Mesendoderm (in vitro differentiated cells): ENCODE measurements around the gene PPIG.
"Not testable (repeated sequence)": the region's sequence is repeated elsewhere in the genome, so short reads cannot be mapped to it uniquely, and the experiment has no call there.

ENCODE experiments used
- DNase-seq: peaks from one replicate; pipeline ENCODE4 v3.0.0; 2013
- H2AK5ac ChIP-seq: 2 replicates; pipeline ENCODE4 v1.6.1; 2013; ENCODE audit warnings: low read length, inconsistent platforms
- H2BK120ac ChIP-seq: 2 replicates; pipeline ENCODE4 v1.6.1; 2013; ENCODE audit warnings: low read depth, mild to moderate bottlenecking, low read length, moderate library complexity, mixed read lengths
- H2BK15ac ChIP-seq: replicated peaks from 2 replicates; pipeline ENCODE4 v1.6.1; 2013; ENCODE audit warnings: low read depth, mild to moderate bottlenecking, moderate library complexity
- H2BK5ac ChIP-seq: 2 replicates; pipeline ENCODE4 v1.6.1; 2013; ENCODE audit warnings: low read length, inconsistent platforms
- H3K18ac ChIP-seq: 2 replicates; pipeline ENCODE4 v1.6.1; 2013; ENCODE audit warnings: mild to moderate bottlenecking, low read length, mixed read lengths
- H3K23ac ChIP-seq: one replicate; pipeline ENCODE4 v1.6.1; 2013; ENCODE audit warnings: low read length
- H3K27ac ChIP-seq: 2 replicates; pipeline ENCODE4 v1.5.1; 2013; ENCODE audit warnings: low read depth, mild to moderate bottlenecking, inconsistent platforms, low read length, moderate library complexity
- H3K27me3 ChIP-seq: 2 replicates; pipeline ENCODE4 v1.6.1; 2013; ENCODE audit warnings: low read length, control low read depth, mild to moderate bottlenecking, inconsistent platforms; ENCODE audit not compliant: insufficient read depth, poor library complexity
- H3K36me3 ChIP-seq: 2 replicates; pipeline ENCODE4 v1.6.1; 2013; ENCODE audit warnings: low read length, inconsistent platforms; ENCODE audit not compliant: control insufficient read depth, insufficient read depth
- H3K4ac ChIP-seq: one replicate; pipeline ENCODE4 v1.6.1; 2013; ENCODE audit warnings: low read depth, mild to moderate bottlenecking, low read length, moderate library complexity
- H3K4me1 ChIP-seq: 2 replicates; pipeline ENCODE4 v1.6.1; 2013; ENCODE audit warnings: low read depth, low read length, inconsistent platforms; ENCODE audit not compliant: control insufficient read depth
- H3K4me2 ChIP-seq: 2 replicates; pipeline ENCODE4 v1.6.1; 2013; ENCODE audit warnings: low read length
- H3K4me3 ChIP-seq: 2 replicates; pipeline ENCODE4 v1.5.1; 2013; ENCODE audit warnings: mild to moderate bottlenecking, low read length
- H3K56ac ChIP-seq: one replicate; pipeline ENCODE4 v1.6.1; 2013; ENCODE audit warnings: low read length
- H3K79me1 ChIP-seq: 2 replicates; pipeline ENCODE4 v1.6.1; 2013; ENCODE audit warnings: low read length, inconsistent platforms
- H3K79me2 ChIP-seq: 2 replicates; pipeline ENCODE4 v1.6.1; 2013; ENCODE audit warnings: mild to moderate bottlenecking, low read length; ENCODE audit not compliant: control insufficient read depth, insufficient read depth
- H3K9ac ChIP-seq: 2 replicates; pipeline ENCODE4 v1.6.1; 2013; ENCODE audit warnings: low read length, inconsistent platforms
- H4K5ac ChIP-seq: one replicate; pipeline ENCODE4 v1.6.1; 2013; ENCODE audit warnings: low read length
- H4K8ac ChIP-seq: one replicate; pipeline ENCODE4 v1.6.1; 2013; ENCODE audit warnings: low read depth, mild to moderate bottlenecking, control low read depth, low read length, moderate library complexity
- WGBS: extraction: QIAGEN DNeasy Blood & Tissue Kit; methylation state at CpG from one replicate; pipeline ENCODE4 v1.1.7; 2013; ENCODE audit warnings: low lambda C conversion rate, missing lambda C conversion rate; ENCODE audit not compliant: insufficient coverage; ENCODE audit errors: extremely low coverage; 5-methylcytosine and 5-hydroxymethylcytosine counted together

PPIG gene

GRCh38 chr2:169596546-169596945, 12.4 kb downstream of the PPIG start:
- H3K36me3 ChIP-seq, H4K8ac ChIP-seq, H2BK15ac ChIP-seq, H3K27ac ChIP-seq, H2AK5ac ChIP-seq, H2BK5ac ChIP-seq, H3K9ac ChIP-seq, H3K4me1 ChIP-seq, H3K4me3 ChIP-seq, H3K18ac ChIP-seq, H3K27me3 ChIP-seq, DNase-seq, H3K23ac ChIP-seq, H3K4me2 ChIP-seq, H3K56ac ChIP-seq, H3K79me1 ChIP-seq, H2BK120ac ChIP-seq, H3K4ac ChIP-seq, H4K5ac ChIP-seq: not testable (repeated sequence)
- H3K79me2 ChIP-seq, result peaks cover 47% of the 10 kb centered on the region
- no CpG with 5 or more reads among the region's 7 CpGs for WGBS

GRCh38 chr2:169598982-169599381, 14.8 kb downstream of the PPIG start:
- H3K36me3 ChIP-seq, result no peaks in the 10 kb centered on the region
- H3K79me1 ChIP-seq, result peaks cover 2% of the 10 kb centered on the region
- no peak overlapping the region for H2BK5ac ChIP-seq
- H3K9ac ChIP-seq, result no peak overlapping the region
- no peak overlapping the region for H3K4me3 ChIP-seq
- H4K5ac ChIP-seq, result no peak overlapping the region
- H3K27ac ChIP-seq, result no peak overlapping the region
- no peak overlapping the region for H2AK5ac ChIP-seq
- H3K4me2 ChIP-seq, result no peak overlapping the region
- H3K4ac ChIP-seq, result no peak overlapping the region
- no peaks in the 10 kb centered on the region for H3K27me3 ChIP-seq
- no peak overlapping the region for H3K23ac ChIP-seq
- H4K8ac ChIP-seq, result no peak overlapping the region
- H3K56ac ChIP-seq, result no peak overlapping the region
- no peak overlapping the region for H2BK120ac ChIP-seq
- no peak for DNase-seq
- peaks cover 38% of the 10 kb centered on the region for H3K79me2 ChIP-seq
- 100% methylated on average over 1 of the region's 2 CpGs for WGBS
- H3K4me1 ChIP-seq, result no peaks in the 10 kb centered on the region
- H2BK15ac ChIP-seq, result no peak overlapping the region
- no peak overlapping the region for H3K18ac ChIP-seq

GRCh38 chr2:169599568-169599967, 15.4 kb downstream of the PPIG start:
- no peak for DNase-seq
- H3K4me2 ChIP-seq, result no peak overlapping the region
- H3K79me2 ChIP-seq, result peaks cover 38% of the 10 kb centered on the region
- H3K27me3 ChIP-seq, result no peaks in the 10 kb centered on the region
- no peak overlapping the region for H2BK5ac ChIP-seq
- H2AK5ac ChIP-seq, result no peak overlapping the region
- H3K56ac ChIP-seq, result no peak overlapping the region
- no peak overlapping the region for H3K9ac ChIP-seq
- H3K27ac ChIP-seq, result no peak overlapping the region
- H3K79me1 ChIP-seq, result peaks cover 2% of the 10 kb centered on the region
- H2BK120ac ChIP-seq, result no peak overlapping the region
- H4K5ac ChIP-seq, result no peak overlapping the region
- no peak overlapping the region for H3K23ac ChIP-seq
- H3K18ac ChIP-seq, result no peak overlapping the region
- H2BK15ac ChIP-seq, result no peak overlapping the region
- no peak overlapping the region for H3K4ac ChIP-seq
- no peak overlapping the region for H3K4me3 ChIP-seq
- H3K4me1 ChIP-seq, result no peaks in the 10 kb centered on the region
- no peak overlapping the region for H4K8ac ChIP-seq
- H3K36me3 ChIP-seq, result no peaks in the 10 kb centered on the region

DNA sequence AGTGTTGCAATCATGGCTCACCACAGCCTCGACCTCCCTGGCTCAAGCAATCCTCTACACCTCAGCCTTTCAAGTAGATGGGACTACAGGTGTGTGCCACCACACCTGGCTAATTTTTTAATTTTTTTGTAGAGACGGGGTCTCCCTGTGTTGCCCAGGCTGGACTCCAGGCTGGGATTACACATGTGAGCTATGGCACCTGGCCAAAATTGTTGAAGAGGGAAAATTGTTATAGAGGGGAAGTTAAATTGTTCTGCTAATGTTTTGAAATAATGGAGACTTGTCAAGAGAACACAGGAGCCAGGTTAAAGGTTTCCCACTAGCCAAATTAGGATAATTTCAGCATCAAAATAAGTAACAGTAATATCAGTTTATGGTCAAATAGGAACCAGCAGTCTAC, 25.1 kb downstream of the PPIG start:
- WGBS, result no CpG with 5 or more reads among the region's 2 CpGs

GRCh38 chr2:169613876-169614275, 29.7 kb downstream of the PPIG start:
- WGBS, result no CpG with 5 or more reads among the region's 2 CpGs
- Histone ChIP-seq H3K27me3 (no peaks in the 10 kb centered on the region), H3K4me1 (no peaks in the 10 kb centered on the region), H3K23ac (no peak overlapping the region), H3K4me3 (no peak overlapping the region), H2BK120ac (no peak overlapping the region), H3K18ac (no peak overlapping the region), H3K4ac (no peak overlapping the region), H3K36me3 (no peaks in the 10 kb centered on the region), H3K4me2 (no peak overlapping the region), H4K8ac (no peak overlapping the region), H2AK5ac (no peak overlapping the region), H2BK15ac (no peak overlapping the region), H3K56ac (no peak overlapping the region), H3K79me1 (peaks cover 2% of the 10 kb centered on the region), H3K9ac (no peak overlapping the region), H2BK5ac (no peak overlapping the region), H3K27ac (no peak overlapping the region), H4K5ac (no peak overlapping the region), H3K79me2 (no peaks in the 10 kb centered on the region)
- no peak for DNase-seq

More for the DNA sequence above, 25.1 kb downstream of the PPIG start:
- no peak overlapping the region for H3K9ac ChIP-seq
- no peak overlapping the region for H3K56ac ChIP-seq
- no peaks in the 10 kb centered on the region for H3K27me3 ChIP-seq
- no peaks in the 10 kb centered on the region for H3K79me1 ChIP-seq
- no peak overlapping the region for H2BK5ac ChIP-seq
- H3K23ac ChIP-seq, result no peak overlapping the region
- H3K4ac ChIP-seq, result no peak overlapping the region
- no peak overlapping the region for H3K4me3 ChIP-seq
- DNase-seq, result no peak
- H2BK120ac ChIP-seq, result no peak overlapping the region
- H4K5ac ChIP-seq, result no peak overlapping the region
- H3K18ac ChIP-seq, result no peak overlapping the region
- H3K4me1 ChIP-seq, result no peaks in the 10 kb centered on the region
- no peaks in the 10 kb centered on the region for H3K36me3 ChIP-seq
- H2AK5ac ChIP-seq, result no peak overlapping the region
- H3K4me2 ChIP-seq, result no peak overlapping the region
- H3K27ac ChIP-seq, result no peak overlapping the region
- H4K8ac ChIP-seq, result no peak overlapping the region
- no peak overlapping the region for H2BK15ac ChIP-seq
- H3K79me2 ChIP-seq, result no peaks in the 10 kb centered on the region

- H3K23ac ChIP-seq, H3K9ac ChIP-seq, H4K8ac ChIP-seq, H2BK120ac ChIP-seq, H3K18ac ChIP-seq, H3K4me3 ChIP-seq, H3K56ac ChIP-seq, H3K27ac ChIP-seq, H3K4me2 ChIP-seq, H2BK5ac ChIP-seq, DNase-seq, H3K4ac ChIP-seq, H2AK5ac ChIP-seq, H3K79me2 ChIP-seq, H3K4me1 ChIP-seq, H3K79me1 ChIP-seq, H3K27me3 ChIP-seq, H3K36me3 ChIP-seq, H2BK15ac ChIP-seq, H4K5ac ChIP-seq: not testable (repeated sequence)
- WGBS, result no CpG with 5 or more reads among the region's 1 CpG
Measured at GRCh38 chr2:169615982-169616381, 31.8 kb downstream of the PPIG start.
